Measurements from ENCODE around the gene CUBN.

The CUBN gene

GRCh38 chr10:16795410-16796073, 334.1 kb downstream of the CUBN start:
- DNase-seq (ENCODE audit: low read depth in 2 of 3, low spot score in 1 of 3): no peak

GRCh38 chr10:16794005-16794404, 335.6 kb downstream of the CUBN start:
- no peak for DNase-seq (ENCODE audit: low read depth in 2 of 3, low spot score in 1 of 3)

- no peak for DNase-seq (ENCODE audit: low read depth in 2 of 3, low spot score in 1 of 3)
These were observed 336.9 kb downstream of the CUBN start for GRCh38 chr10:16792675-16793074.

GRCh38 chr10:16789765-16790164, 339.8 kb downstream of the CUBN start:
- DNase-seq (ENCODE audit: low read depth in 2 of 3, low spot score in 1 of 3): no peak

GRCh38 chr10:16789261-16789660, 340.4 kb downstream of the CUBN start:
- no peak for DNase-seq (ENCODE audit: low read depth in 2 of 3, low spot score in 1 of 3)

- DNase-seq (ENCODE audit: low read depth in 2 of 3, low spot score in 1 of 3): no peak
These were observed 340.8 kb downstream of the CUBN start for GRCh38 chr10:16788778-16789177.

- DNase-seq (ENCODE audit: low read depth in 2 of 3, low spot score in 1 of 3): peak in 1 of 3 donors; percentile 11
These were observed 341.5 kb downstream of the CUBN start for GRCh38 chr10:16788125-16788524.

GRCh38 chr10:16787361-16787791, 342.2 kb downstream of the CUBN start:
- DNase-seq (ENCODE audit: low read depth in 2 of 3, low spot score in 1 of 3): peak; percentile 24 to 37 (median 34)

GRCh38 chr10:16780338-16780880, 349.2 kb downstream of the CUBN start:
- DNase-seq (ENCODE audit: low read depth in 2 of 3, low spot score in 1 of 3): no peak

GRCh38 chr10:16779384-16779915, 350.2 kb downstream of the CUBN start:
- peak; percentile 64 to 67 (median 66) for DNase-seq (ENCODE audit: low read depth in 2 of 3, low spot score in 1 of 3)

GRCh38 chr10:16777473-16778370, 351.9 kb downstream of the CUBN start:
- DNase-seq (ENCODE audit: low read depth in 2 of 3, low spot score in 1 of 3): peak in 1 of 3 donors; percentile 17

- DNase-seq (ENCODE audit: low read depth in 2 of 3, low spot score in 1 of 3): no peak
These were observed 352.7 kb downstream of the CUBN start for GRCh38 chr10:16776896-16777295.

All from stimulated activated CD4-positive, alpha-beta T cell treated with anti-CD3 and anti-CD28 coated beads, Interleukin-12 subunit alpha, Interleukin-12 subunit beta, amount 100 ng/mL, for 48 hours (primary cell).